Stimulated activated CD4-positive, alpha-beta T cell treated with anti-CD3 and anti-CD28 coated beads, Interleukin-4, amount 100 ng/mL, for 1 hour (primary cell): Measurements from ENCODE around the gene SLC16A7.
"Not testable (repeated sequence)": the region's sequence is repeated elsewhere in the genome, so short reads cannot be mapped to it uniquely, and the experiment has no call there.

Source experiments
- DNase-seq: peaks from one replicate; pipeline ENCODE4 v3.0.0-alpha.2; 2020

SLC16A7 gene

DNA sequence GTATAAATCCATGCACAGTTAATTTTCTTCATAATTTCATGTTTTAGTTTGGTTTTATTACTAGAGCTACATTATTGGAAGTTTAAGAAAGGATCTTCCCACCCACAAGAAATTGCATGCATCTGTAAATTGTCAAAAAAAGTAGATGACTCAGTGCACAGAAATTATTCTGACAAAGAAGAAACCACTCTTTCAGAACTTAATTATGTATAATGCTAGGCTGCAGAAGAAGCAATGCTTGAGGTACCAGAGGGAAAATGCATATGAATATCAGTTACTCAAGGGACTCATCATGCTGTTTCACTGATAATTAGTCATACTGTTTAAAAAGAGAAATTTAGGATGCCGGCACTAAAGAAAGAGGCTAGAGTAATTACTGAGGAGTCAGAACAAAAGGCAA, 147.0 kb downstream of the SLC16A7 start:
- DNase-seq, result no peak

DNA sequence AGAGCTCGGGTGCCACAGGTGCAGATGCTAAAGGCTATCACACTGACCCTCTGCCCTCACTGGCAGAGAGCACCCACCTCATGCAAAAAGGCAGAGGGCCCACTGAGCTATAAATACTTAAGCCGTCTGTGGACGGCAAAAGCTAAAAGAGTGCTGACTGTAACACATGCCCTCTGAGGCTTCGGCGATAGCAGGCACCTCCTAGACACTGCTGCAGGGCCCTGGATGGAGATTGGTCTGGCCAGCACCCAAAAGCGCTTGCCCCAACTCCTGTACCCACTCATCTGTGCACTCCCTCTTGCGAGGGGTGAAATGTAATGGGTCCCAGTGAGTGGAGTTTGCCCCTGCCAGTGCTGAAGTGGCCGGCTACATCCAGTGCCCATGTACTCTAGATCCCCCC, 148.7 kb downstream of the SLC16A7 start:
- DNase-seq, result no peak

DNA sequence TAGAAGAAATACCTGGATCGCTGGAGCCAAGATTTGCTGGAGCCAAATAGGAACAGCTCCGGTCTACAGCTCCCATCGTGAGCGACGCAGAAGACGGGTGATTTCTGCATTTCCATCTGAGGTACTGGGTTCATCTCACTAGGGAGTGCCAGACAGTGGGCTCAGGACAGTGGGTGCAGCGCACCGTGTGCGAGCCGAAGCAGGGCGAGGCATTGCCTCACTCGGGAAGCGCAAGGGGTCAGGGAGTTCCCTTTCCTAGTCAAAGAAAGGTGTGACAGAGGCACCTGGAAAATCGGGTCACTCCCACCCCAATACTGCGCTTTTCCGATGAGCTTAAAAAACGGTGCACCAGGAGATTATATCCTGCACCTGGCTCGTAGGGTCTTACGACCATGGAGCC, 155.3 kb downstream of the SLC16A7 start:
- not testable (repeated sequence) for DNase-seq

DNA sequence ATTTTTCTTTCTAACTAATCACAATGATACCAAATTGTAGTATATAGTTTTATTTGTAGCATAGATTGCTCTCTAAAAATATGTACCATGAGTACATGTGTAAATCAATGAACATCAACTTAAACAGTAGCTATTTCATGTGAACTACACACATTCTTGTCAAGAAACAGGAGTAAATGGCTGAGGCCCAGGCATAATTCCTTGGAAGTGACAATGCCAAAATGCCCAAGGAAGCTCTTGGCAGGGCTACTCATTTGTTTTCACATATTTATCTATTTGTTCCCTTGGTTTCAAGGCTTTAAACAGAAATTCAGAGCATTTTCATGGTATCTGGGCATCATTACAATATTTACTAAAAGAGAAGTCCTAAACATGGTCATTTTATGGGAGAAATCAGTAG, 165.7 kb downstream of the SLC16A7 start:
- DNase-seq, result no peak

DNA sequence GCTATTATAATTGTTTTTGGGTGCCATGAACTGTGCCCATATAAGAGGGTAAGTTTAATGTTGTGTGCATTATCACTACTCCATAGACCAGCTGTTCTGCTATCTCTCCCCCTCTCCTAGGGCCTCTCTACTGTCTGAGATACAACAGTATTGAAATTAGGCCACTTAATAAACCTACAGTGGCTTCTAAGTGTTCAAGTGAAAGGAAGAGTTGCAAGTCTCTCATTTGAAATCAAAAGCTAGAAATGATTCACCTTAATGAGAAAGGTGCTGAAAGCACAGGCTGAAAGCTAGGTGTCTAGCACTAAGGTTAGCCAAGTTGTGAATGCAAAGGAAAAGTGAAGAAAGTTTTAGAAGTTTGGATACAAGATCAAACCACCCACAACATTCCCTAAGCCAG, 168.0 kb downstream of the SLC16A7 start:
- DNase-seq, result no peak

DNA sequence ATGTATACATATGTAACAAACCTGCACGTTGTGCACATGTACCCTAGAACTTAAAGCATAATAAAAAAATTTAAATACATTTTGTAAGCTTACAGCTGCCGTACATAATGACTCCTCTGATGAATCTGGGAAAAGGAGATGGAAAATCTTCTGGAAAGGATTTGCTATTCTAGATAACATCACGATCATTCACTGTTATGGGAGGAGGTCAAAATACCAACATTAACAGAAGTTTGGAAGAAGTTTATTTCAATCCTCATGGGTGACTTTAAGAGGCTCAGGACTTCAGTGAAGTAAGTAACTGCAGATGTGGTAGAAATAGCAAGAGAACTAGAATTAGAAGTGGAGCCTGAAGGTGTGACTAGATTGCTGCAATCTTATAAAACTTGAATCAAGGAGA, 172.2 kb downstream of the SLC16A7 start:
- no peak for DNase-seq

DNA sequence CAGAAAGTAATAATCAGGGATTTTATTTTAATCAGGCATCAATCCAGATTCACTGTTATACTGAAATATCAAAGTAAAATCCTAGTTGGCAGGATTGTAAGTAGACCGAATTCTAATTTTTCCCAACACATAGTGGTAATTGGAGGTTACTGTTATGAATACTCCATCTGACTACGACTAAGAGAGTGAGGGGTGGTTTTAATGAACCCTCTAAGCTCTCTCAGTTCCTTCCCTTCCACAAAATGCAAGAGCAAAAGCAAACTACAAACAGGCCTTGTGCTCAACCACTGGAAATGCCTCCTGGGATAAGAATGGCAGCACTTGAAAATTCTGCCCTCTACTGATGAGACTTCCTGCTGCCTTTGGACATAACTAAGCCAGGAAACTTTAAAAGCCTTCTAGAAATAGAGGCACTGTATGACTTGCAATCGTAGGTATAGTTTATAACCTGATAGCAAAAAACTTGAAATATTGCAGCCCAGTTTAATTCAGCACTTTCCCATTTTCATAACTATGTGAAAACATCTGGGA, 184.8 kb downstream of the SLC16A7 start:
- DNase-seq, result no peak

DNA sequence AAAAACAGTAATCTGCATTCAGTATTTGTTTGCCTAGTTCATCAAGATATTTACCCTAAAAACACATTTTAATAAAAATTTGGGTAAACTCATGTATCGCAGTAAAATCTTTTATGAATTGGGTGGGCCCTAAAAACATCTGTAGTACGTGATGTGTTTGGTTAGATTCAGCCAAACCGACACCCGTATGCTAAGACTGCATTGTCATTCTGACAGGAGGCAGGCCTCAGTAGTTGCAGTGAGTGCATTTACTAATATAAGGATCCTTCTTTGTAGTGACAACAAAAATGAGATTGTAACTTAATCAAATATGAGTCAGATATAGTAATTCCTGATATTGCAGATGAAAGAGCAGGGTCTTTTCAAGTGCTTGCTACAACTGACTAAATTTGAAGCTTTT, 191.8 kb downstream of the SLC16A7 start:
- no peak for DNase-seq

DNA sequence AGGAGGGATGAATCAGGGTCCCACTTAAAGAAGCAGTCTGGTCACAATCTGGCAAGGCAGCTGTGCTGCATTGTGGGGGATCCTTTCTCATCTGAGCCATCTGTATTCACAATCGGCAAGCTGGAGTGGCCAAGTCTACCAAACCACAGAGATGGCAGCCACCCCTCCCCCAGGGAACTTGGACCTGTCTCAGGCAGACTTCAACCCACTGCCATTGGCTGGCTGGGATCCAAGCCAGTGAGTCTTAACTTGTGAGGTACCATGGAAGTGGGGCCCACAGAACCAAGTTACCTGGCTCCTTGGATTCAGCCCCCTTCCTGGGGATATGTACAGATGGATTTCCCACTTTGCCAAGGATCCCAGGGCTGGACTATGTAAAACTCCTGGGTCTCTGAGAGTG, 196.8 kb downstream of the SLC16A7 start:
- DNase-seq, result no peak

DNA sequence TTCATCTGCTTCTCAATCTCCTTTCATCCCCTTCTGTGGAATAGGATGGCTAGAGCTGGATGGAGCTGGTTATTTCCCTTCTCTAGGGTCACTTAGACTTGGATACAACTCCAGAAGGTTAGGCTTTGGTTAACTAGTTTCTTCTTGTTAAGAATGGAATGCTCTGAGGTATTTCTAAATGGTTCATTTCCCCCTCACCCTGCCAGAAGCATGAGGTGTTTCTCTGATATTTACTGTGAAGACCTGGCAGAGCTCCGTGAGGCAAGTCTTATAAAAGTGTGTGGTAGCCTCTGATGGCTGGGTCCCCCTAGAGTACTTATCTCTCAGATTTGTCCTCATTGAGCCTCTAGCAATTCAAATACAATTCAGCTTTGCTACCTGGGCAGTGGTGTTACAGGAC, 207.9 kb downstream of the SLC16A7 start:
- no peak for DNase-seq

DNA sequence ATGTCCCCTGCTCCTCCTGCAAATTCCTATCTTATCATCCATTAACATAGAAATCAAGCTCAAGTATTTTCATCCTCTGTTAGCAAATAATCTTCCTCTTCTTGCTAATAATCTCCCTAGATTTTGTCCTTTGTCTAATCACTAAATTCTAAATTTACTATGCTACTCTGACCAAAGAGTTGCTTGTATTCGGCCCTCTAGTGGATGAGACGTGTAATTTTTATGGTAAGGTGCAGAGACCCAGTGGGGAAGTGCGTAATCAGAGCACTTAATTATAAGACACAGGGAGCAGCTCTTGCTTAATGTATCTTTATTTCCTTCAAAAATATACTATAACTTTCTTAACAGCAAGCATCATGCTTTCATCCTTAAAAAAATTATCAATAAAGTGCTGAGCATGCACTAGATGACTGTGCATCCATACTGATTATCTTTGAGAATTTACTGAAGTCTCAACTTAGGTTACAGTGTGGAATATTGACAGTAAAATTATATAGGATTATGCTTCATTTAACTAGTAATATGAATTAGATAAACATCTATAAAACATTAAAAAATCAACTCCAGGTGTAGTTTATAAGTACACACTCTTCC, 212.6 kb downstream of the SLC16A7 start:
- DNase-seq, result no peak

DNA sequence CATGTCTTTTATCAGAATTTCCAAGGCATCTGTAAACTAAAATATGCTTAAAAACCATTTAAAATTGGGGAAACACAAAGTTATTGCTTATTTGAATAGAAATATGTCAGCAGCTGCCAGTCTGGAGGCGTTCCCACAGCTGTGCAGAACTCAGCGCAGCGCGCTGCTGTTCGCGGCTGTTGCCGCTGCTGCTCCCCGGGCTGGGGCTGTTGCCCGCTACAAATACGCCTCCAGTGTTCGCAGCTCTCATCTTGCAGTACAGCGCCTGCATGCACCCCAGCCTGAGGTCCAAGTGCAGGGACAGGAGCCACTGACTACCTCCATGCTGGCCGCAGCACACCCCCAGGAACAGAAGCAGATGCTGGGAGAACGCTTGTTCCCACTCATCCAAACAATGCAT, 216.2 kb downstream of the SLC16A7 start:
- no peak for DNase-seq

DNA sequence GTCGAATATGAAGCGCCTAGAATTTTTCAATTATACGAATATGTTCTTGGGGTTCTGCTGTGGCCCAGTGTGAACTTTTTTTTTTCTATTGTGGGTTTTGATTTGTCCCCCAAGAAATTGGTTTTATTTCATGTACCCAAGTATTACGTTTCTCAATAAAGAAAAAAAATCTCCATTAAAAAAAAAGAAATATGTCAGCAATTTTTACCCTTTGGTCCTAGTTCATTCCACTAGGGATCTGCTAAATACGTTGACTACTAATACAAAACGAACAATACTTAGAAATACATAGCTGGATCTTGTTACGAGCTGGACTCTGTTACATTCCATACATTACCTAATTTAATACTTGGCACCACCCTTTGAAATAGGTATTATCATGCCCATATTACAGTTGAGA, 216.9 kb downstream of the SLC16A7 start:
- no peak for DNase-seq

DNA sequence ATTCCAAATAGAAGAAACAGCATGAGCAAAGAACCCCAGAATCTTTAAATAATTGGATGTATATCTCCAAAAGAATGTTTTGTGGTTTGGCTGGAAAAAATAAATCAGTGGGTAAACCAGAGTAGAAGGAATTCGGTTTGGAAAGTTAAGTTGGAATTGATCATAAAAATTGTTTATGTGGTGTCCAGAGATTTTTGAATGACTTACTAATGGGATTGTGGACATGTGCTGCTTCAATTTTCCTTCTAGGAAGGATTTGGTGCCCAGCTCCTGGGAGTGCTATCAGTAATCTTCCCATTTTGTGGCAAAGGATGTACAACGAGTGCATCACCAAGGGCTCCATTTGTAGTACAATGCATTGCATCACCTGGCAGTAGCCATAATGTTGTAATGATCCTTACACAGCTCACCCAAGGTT, 224.8 kb downstream of the SLC16A7 start:
- DNase-seq, result no peak

DNA sequence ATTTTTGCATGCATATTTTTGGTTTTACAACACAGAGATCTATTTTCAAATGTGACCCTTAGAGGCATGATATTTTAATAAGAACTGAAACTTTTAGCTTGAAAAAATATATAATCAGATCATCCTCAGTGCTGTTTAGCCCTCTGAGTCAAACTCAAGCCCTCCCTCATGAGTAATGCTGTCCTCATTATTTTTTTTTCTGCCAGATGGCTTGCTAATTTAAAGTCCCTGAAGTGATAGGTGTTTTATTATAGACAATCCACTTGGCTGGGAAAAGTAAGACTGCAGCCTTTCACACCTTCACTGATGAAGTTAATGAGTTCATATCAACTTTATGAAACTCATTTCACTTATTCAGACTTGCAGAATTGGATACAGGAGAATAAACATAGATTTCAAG, 227.7 kb downstream of the SLC16A7 start:
- DNase-seq, result no peak

DNA sequence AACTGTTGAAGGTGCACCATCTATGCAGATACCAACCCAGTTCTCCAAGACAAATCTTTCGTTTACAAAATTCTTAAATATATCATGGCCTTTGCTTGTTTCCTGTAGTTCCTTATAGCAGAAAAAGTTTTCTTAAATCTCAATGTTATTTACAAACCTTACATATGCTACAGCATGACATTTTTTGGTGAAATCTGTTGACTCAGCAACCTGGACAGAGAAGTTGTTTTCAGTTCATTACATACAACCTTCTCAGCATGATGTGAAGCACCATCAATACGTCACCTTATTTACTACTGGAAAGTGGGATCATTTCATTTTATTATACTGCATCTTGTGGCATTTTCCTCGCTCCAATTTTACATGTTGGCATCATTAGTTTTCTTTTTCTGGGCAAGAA, 231.9 kb downstream of the SLC16A7 start:
- no peak for DNase-seq

DNA sequence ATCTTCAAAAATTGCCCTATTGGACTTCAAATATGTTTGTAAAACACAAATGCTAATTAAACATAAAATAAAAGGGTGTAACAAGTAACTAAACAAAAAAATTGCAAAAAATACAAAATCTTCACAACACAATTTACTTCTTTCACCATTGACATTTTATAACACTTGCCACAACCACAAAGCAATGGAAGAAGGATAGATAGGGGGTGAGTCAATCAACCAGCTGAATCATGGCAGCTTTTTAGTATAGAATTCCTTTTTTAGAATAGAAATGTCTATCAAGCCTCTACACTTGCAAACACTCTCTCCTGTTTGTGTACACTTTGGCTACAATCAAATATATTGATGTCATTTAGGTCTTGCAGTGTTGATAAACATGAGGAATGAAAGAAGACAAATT, 232.7 kb downstream of the SLC16A7 start:
- DNase-seq, result no peak

DNA sequence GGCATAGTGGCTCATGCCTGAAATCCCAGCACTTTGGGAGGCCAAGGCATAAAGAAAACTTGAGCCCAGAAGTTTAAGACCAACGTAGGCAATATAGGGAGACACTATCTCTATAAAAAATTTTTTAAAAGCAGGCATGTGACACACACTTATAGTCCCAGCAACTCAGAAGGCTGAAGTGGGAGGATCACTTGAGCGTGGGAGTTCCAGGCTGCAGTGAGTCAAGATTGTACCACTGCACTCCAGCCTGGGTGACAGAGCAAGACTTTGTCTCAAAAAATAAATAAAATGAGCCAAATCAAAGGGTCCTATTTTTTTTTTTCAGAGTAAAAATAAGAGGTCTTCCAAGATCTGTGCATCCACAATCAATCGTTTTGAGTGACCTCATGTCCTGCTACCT, 237.6 kb downstream of the SLC16A7 start:
- no peak for DNase-seq

DNA sequence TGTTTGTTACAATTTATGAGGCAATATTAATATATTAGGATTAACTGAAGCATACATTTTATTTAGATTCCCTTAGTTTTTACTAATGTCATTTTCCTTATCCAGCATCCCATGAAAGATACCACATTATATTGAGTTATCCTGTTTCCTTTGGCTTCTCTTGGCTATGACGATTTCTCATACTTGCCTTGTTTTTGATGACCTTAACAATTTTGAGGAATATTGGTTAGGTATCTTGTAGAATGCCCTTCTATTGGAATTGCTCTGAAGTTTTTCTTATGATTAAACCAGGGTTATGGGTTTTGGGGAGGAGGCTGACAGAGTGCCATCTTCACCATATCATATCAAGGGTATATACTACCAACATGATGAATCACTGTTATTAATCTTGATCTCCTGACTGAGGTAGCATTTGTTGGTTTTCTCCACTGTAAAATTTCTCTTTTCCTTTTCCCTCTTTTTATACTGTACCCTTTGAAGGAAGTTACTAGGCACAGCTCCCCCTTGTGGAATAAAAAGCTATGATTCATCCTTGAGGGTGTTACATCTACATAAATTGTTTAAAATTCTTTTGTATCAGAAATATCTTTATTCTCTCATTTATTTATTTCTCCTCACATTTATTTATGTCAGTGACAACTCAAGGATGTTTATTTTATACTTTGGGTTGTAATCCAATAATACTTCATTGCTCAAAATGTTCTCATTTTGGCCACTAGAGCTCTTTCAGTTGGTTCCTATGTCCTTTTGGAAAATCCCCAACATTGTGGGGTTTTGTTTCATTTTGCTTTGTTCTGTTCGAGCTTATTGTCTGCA, 239.0 kb downstream of the SLC16A7 start:
- DNase-seq, result no peak
